Upper lobe of left lung (tissue), 6 donors: ENCODE data around the gene PUM1. TPM values are rescaled to one million over a fixed set of nuclear protein-coding genes. Genes with fewer than 3 reads are reported as not detected.

Source experiments
- ATAC-seq, 2 donors: fragments of 200-7000 bp; cut with Tn5 transposase; one replicate each; pipeline ENCODE4 v1.9.1; 2022; ENCODE audit warnings: mild to moderate bottlenecking in 2 of 2, moderate library complexity in 2 of 2; ENCODE audit not compliant: low FRiP score in 2 of 2
- DNase-seq, 2 donors: peaks; one replicate each; pipeline ENCODE4 v3.0.0-alpha.2; 2019 to 2020
- H3K27ac ChIP-seq, 4 donors: fragments of 200-600 bp; sonication (generic); one replicate each; pipeline ENCODE4 v1.5.1; 2016 to 2019
- H3K27me3 ChIP-seq, 4 donors: fragments of 200-600 bp; sonication (generic); one replicate each; pipeline ENCODE4 v1.5.1; 2017 to 2019
- H3K36me3 ChIP-seq, 4 donors: fragments of 200-600 bp; sonication (generic); one replicate each; pipeline ENCODE4 v1.5.1; 2016 to 2019
- H3K4me1 ChIP-seq, 4 donors: fragments of 200-600 bp; sonication (generic); one replicate each; pipeline ENCODE4 v1.5.1; 2018 to 2019
- H3K4me3 ChIP-seq, 4 donors: fragments of 200-600 bp; sonication (generic); one replicate each; pipeline ENCODE4 v1.5.1; 2017 to 2019; ENCODE audit warnings: mild to moderate bottlenecking in 2 of 4, moderate library complexity in 1 of 4
- H3K9me3 ChIP-seq, 4 donors: fragments of 200-600 bp; sonication (generic); one replicate each; pipeline ENCODE4 v1.5.1; 2018 to 2019
- EP300 ChIP-seq, 4 donors: sonication (generic); formaldehyde crosslinking; IDR thresholded peaks; one replicate each; pipeline ENCODE4 v1.5.1; 2017; ENCODE audit warnings: antibody characterized with exemption in 4 of 4, control low read depth in 2 of 4
- POLR2A ChIP-seq, 4 donors: fragments of 450-650 bp; IDR thresholded peaks; one replicate each; pipeline ENCODE4 v1.5.1; 2016 to 2017; ENCODE audit warnings: antibody characterized with exemption in 4 of 4, mild to moderate bottlenecking in 2 of 4
- POLR2AphosphoS5 ChIP-seq, 2 donors: sonication (generic); formaldehyde crosslinking; IDR thresholded peaks; one replicate each; pipeline ENCODE4 v1.5.1; 2017; ENCODE audit warnings: antibody characterized with exemption in 2 of 2
- WGBS, 2 donors: methylation state at CpG; one replicate each; pipeline ENCODE4 v1.1.5; 2017 to 2018; 5-methylcytosine and 5-hydroxymethylcytosine counted together
- total RNA-seq, 6 donors: library from RNA; depleted of rRNA in 4 of 6; stranded (reverse); fragments of >200 nt in 4 of 6; gene quantifications; one replicate each; pipeline versions ENCODE4 v1.1.0 to v1.2.1, GENCODE V29; 2016 to 2021
- TF ChIP-seq, protein P1 (sequence below), 6 experiments: fragments of 450-650 bp in 4 of 6; fragments of 200-600 bp in 2 of 6; sonication (generic) in 2 of 6; IDR thresholded peaks; one replicate each; pipeline ENCODE4 v1.5.1; 2016 to 2019; ENCODE audit warnings: antibody characterized with exemption in 6 of 6
- donor health status: DM: no; HTN: no; CAD: no; lungs with moderate emphysema.
- donor health status: DM: no; HTN: yes; CAD: no; lungs with severe emphysema.

Gene PUM1
- total RNA-seq, 6 donors from 2014 or later, result 85.7 to 124 (median 99.8) TPM

GRCh38 chr1:30984165-30984889, 81.2 kb downstream of the PUM1 start:
- H3K4me1 ChIP-seq, result peaks cover 30 to 58% (median 37%) of the 10 kb centered on the region in 4 donors
- H3K4me3 ChIP-seq, result no peak overlapping the region
- peaks cover 0 to 23% (median 6%) of the 10 kb centered on the region in 4 donors for H3K36me3 ChIP-seq
- peak overlapping the region in 1 of 4 donors; percentile 47 for H3K27ac ChIP-seq
- no peak for TF ChIP-seq POLR2AphosphoS5 (IDR thresholded peaks at IDR 0.05)
- TF ChIP-seq EP300 (IDR thresholded peaks at IDR 0.05), result no peak
- no peak for TF ChIP-seq POLR2A (IDR thresholded peaks at IDR 0.05)
- TF ChIP-seq, protein P1, sequence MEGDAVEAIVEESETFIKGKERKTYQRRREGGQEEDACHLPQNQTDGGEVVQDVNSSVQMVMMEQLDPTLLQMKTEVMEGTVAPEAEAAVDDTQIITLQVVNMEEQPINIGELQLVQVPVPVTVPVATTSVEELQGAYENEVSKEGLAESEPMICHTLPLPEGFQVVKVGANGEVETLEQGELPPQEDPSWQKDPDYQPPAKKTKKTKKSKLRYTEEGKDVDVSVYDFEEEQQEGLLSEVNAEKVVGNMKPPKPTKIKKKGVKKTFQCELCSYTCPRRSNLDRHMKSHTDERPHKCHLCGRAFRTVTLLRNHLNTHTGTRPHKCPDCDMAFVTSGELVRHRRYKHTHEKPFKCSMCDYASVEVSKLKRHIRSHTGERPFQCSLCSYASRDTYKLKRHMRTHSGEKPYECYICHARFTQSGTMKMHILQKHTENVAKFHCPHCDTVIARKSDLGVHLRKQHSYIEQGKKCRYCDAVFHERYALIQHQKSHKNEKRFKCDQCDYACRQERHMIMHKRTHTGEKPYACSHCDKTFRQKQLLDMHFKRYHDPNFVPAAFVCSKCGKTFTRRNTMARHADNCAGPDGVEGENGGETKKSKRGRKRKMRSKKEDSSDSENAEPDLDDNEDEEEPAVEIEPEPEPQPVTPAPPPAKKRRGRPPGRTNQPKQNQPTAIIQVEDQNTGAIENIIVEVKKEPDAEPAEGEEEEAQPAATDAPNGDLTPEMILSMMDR (IDR thresholded peaks at IDR 0.05), result no peak
- H3K9me3 ChIP-seq, result no peaks in the 10 kb centered on the region
- no peak for ATAC-seq
- 59 to 70% methylated on average over 4 of the region's 4 CpGs for WGBS, 2 donors
- no peaks in the 10 kb centered on the region for H3K27me3 ChIP-seq
- DNase-seq, result no peak

DNA sequence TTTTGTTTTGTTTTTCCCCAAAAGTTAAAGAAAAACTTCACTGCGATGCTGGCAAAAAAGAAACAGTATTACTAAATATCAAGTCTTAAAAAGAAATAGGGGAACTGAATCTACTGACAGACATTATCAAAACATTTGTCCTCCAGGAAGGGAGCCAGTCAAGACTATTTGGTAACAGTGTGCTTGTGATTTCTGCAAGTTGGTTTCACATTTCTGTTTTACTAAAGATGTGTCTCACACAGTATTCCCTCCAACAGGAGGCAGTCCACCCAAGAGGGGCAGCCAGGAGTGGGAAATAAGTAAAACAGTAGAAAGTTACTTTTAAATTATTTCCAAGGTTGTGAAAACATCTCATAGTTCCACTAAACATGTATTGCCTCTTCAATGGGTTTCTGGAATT, 82.6 kb downstream of the PUM1 start:
- TF ChIP-seq POLR2AphosphoS5 (IDR thresholded peaks at IDR 0.05), result no peak
- TF ChIP-seq, protein P1 (IDR thresholded peaks at IDR 0.05), result no peak
- no peak for TF ChIP-seq EP300 (IDR thresholded peaks at IDR 0.05)
- no peak for TF ChIP-seq POLR2A (IDR thresholded peaks at IDR 0.05)
- WGBS, 2 donors, result 54 to 71% methylated on average over 1 of the region's 1 CpG
- ATAC-seq (peak in 1 of 2 donors; percentile 66), DNase-seq (no peak)
- Histone ChIP-seq H3K27ac (peak overlapping the region in 3 of 4 donors; percentile 26 to 42 (median 35)), H3K27me3 (no peaks in the 10 kb centered on the region), H3K4me1 (peaks cover 22 to 49% (median 28%) of the 10 kb centered on the region in 4 donors), H3K9me3 (no peaks in the 10 kb centered on the region), H3K36me3 (peaks cover 7 to 26% (median 17%) of the 10 kb centered on the region in 4 donors), H3K4me3 (no peak overlapping the region)

GRCh38 chr1:30982431-30982830, 83.1 kb downstream of the PUM1 start:
- H3K9me3 ChIP-seq, result no peaks in the 10 kb centered on the region
- DNase-seq, result no peak
- peak in 1 of 2 donors; percentile 26 for ATAC-seq
- peak overlapping the region; percentile 12 to 47 (median 38) for H3K27ac ChIP-seq
- H3K36me3 ChIP-seq, result peaks cover 7 to 30% (median 18%) of the 10 kb centered on the region in 4 donors
- no peak overlapping the region for H3K4me3 ChIP-seq
- H3K27me3 ChIP-seq, result no peaks in the 10 kb centered on the region
- H3K4me1 ChIP-seq, result peaks cover 21 to 47% (median 28%) of the 10 kb centered on the region in 4 donors
- TF ChIP-seq POLR2A (IDR thresholded peaks at IDR 0.05) (no peak), POLR2AphosphoS5 (IDR thresholded peaks at IDR 0.05) (no peak), EP300 (IDR thresholded peaks at IDR 0.05) (no peak)
- TF ChIP-seq, protein P1 (IDR thresholded peaks at IDR 0.05), result no peak

DNA sequence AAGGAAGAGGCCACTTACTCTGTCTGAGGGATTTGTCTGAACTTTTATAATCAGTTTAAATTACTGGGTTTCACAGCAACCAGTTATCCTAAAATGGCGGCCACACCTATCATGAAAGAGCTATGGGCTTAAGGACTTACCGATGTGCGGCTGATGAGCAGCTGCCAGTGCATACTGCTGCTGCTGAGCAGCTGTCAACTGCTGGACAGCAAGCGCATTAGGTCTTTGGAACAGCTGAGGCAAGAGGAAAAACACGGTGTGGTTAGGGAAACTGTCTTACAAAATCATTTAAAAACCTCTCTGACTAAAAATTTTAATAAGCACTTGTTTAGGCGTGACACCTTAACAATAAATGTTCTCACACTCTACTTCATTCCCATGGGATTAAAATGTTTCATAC, 84.3 kb downstream of the PUM1 start:
- Histone ChIP-seq H3K9me3 (no peaks in the 10 kb centered on the region), H3K36me3 (peaks cover 7 to 42% (median 20%) of the 10 kb centered on the region in 4 donors), H3K4me3 (no peak overlapping the region), H3K27me3 (no peaks in the 10 kb centered on the region), H3K4me1 (peaks cover 31 to 48% (median 35%) of the 10 kb centered on the region in 4 donors), H3K27ac (no peak overlapping the region)
- no peak for TF ChIP-seq EP300 (IDR thresholded peaks at IDR 0.05)
- TF ChIP-seq POLR2AphosphoS5 (IDR thresholded peaks at IDR 0.05), result no peak
- no peak for TF ChIP-seq POLR2A (IDR thresholded peaks at IDR 0.05)
- TF ChIP-seq, protein P1 (IDR thresholded peaks at IDR 0.05), result no peak
- no peak for ATAC-seq
- no peak for DNase-seq
- WGBS, 2 donors, result 82 to 86% methylated on average over 6 of the region's 6 CpGs
